OCI-LY3 (cell line): Measurements from ENCODE around the gene WDR83.

ENCODE experiments used
- EZH2phosphoT487 ChIP-seq: fragments of 200-600 bp; shearing (Covaris generic); IDR thresholded peaks from 2 replicates; pipeline ENCODE4 v1.6.1; 2018; ENCODE audit warnings: antibody characterized with exemption, mixed run types, low read depth
- TF ChIP-seq, protein P1 (sequence below): fragments of 200-600, 300-600 bp; sonication (generic); IDR thresholded peaks from 2 replicates; pipeline ENCODE4 v1.5.1; 2014; ENCODE audit warnings: antibody characterized with exemption, low read length, low read depth

GRCh38 chr19:12617646-12618045 lies 49.0 kb upstream of the WDR83 start:
- TF ChIP-seq, protein P1, sequence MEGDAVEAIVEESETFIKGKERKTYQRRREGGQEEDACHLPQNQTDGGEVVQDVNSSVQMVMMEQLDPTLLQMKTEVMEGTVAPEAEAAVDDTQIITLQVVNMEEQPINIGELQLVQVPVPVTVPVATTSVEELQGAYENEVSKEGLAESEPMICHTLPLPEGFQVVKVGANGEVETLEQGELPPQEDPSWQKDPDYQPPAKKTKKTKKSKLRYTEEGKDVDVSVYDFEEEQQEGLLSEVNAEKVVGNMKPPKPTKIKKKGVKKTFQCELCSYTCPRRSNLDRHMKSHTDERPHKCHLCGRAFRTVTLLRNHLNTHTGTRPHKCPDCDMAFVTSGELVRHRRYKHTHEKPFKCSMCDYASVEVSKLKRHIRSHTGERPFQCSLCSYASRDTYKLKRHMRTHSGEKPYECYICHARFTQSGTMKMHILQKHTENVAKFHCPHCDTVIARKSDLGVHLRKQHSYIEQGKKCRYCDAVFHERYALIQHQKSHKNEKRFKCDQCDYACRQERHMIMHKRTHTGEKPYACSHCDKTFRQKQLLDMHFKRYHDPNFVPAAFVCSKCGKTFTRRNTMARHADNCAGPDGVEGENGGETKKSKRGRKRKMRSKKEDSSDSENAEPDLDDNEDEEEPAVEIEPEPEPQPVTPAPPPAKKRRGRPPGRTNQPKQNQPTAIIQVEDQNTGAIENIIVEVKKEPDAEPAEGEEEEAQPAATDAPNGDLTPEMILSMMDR = no peak
- TF ChIP-seq EZH2phosphoT487 = no peak
